Trophoblast cell (in vitro differentiated cells and primary cell): ENCODE data around the gene DCC.

Experiments
- DNase-seq, 2 donors: peaks; one replicate each; pipeline ENCODE4 v3.0.0-alpha.2; 2016
- H2AFZ ChIP-seq: 2 replicates; pipeline ENCODE4 v1.6.1; 2013; ENCODE audit warnings: low read length, moderate library complexity, mild to moderate bottlenecking; ENCODE audit not compliant: insufficient read depth, poor library complexity
- H2AK5ac ChIP-seq: 2 replicates; pipeline ENCODE4 v1.6.1; 2013; ENCODE audit warnings: mild to moderate bottlenecking, low read length
- H2BK120ac ChIP-seq: 2 replicates; pipeline ENCODE4 v1.6.1; 2013; ENCODE audit warnings: low read length, mild to moderate bottlenecking, moderate library complexity; ENCODE audit not compliant: insufficient read depth, poor library complexity
- H2BK12ac ChIP-seq: 2 replicates; pipeline ENCODE4 v1.6.1; 2013; ENCODE audit warnings: mild to moderate bottlenecking, low read length, moderate library complexity
- H2BK5ac ChIP-seq: 2 replicates; pipeline ENCODE4 v1.6.1; 2013; ENCODE audit warnings: low read length, low read depth, moderate library complexity, mild to moderate bottlenecking; ENCODE audit not compliant: poor library complexity
- H3K14ac ChIP-seq: 2 replicates; pipeline ENCODE4 v1.6.1; 2013; ENCODE audit warnings: mild to moderate bottlenecking, low read length
- H3K18ac ChIP-seq: 2 replicates; pipeline ENCODE4 v1.6.1; 2013; ENCODE audit warnings: mild to moderate bottlenecking, low read length
- H3K23ac ChIP-seq: 2 replicates; pipeline ENCODE4 v1.6.1; 2013; ENCODE audit warnings: low read length
- H3K27ac ChIP-seq: 2 replicates; pipeline ENCODE4 v1.5.1; 2013; ENCODE audit warnings: low read depth, mild to moderate bottlenecking, inconsistent platforms, low read length, moderate library complexity
- H3K27me3 ChIP-seq: 2 replicates; pipeline ENCODE4 v1.6.1; 2013; ENCODE audit warnings: inconsistent platforms, mild to moderate bottlenecking, low read length, moderate library complexity; ENCODE audit not compliant: insufficient read depth
- H3K36me3 ChIP-seq, 2 experiments: 1 replicate in 1 of 2; 2 replicates in 1 of 2; pipeline ENCODE4 v1.6.1; 2013; ENCODE audit warnings: low read length in 2 of 2, mild to moderate bottlenecking in 2 of 2, moderate library complexity in 1 of 2; ENCODE audit not compliant: insufficient read depth in 2 of 2, control insufficient read depth in 1 of 2
- H3K4ac ChIP-seq: 2 replicates; pipeline ENCODE4 v1.6.1; 2013; ENCODE audit warnings: low read depth, mild to moderate bottlenecking, low read length, moderate library complexity
- H3K4me1 ChIP-seq, 2 experiments: 1 replicate in 1 of 2; 2 replicates in 1 of 2; pipeline ENCODE4 v1.6.1; 2013; ENCODE audit warnings: low read length in 2 of 2, mild to moderate bottlenecking in 2 of 2, moderate library complexity in 1 of 2; ENCODE audit not compliant: insufficient read depth in 2 of 2, control insufficient read depth in 1 of 2
- H3K4me2 ChIP-seq: 2 replicates; pipeline ENCODE4 v1.6.1; 2013; ENCODE audit warnings: inconsistent platforms, mild to moderate bottlenecking, low read length, moderate library complexity
- H3K4me3 ChIP-seq: 2 replicates; pipeline ENCODE4 v1.5.1; 2013; ENCODE audit warnings: mild to moderate bottlenecking, low read depth, low read length, inconsistent platforms
- H3K79me1 ChIP-seq: one replicate; pipeline ENCODE4 v1.6.1; 2013; ENCODE audit warnings: low read length
- H3K79me2 ChIP-seq: 2 replicates; pipeline ENCODE4 v1.6.1; 2013; ENCODE audit warnings: low read length, mild to moderate bottlenecking; ENCODE audit not compliant: control insufficient read depth, insufficient read depth, poor library complexity
- H3K9ac ChIP-seq: 2 replicates; pipeline ENCODE4 v1.6.1; 2013; ENCODE audit warnings: mild to moderate bottlenecking, low read length
- H3K9me3 ChIP-seq: 2 replicates; pipeline ENCODE4 v1.6.1; 2013; ENCODE audit warnings: low read depth, mild to moderate bottlenecking, control low read depth, inconsistent platforms, low read length; ENCODE audit not compliant: insufficient read depth
- H4K12ac ChIP-seq: 2 replicates; pipeline ENCODE4 v1.6.1; 2013; ENCODE audit warnings: low read depth, mild to moderate bottlenecking, low read length, moderate library complexity
- H4K8ac ChIP-seq: 2 replicates; pipeline ENCODE4 v1.6.1; 2013; ENCODE audit warnings: low read depth, mild to moderate bottlenecking, low read length, moderate library complexity
- H4K91ac ChIP-seq: one replicate; pipeline ENCODE4 v1.6.1; 2013; ENCODE audit warnings: low read depth, mild to moderate bottlenecking, low read length, moderate library complexity
- WGBS: extraction: QIAGEN DNeasy Blood & Tissue Kit; methylation state at CpG from one replicate; pipeline ENCODE4 v1.1.7; 2013; ENCODE audit warnings: missing lambda C conversion rate; ENCODE audit not compliant: insufficient read length, insufficient coverage; ENCODE audit errors: extremely low coverage; 5-methylcytosine and 5-hydroxymethylcytosine counted together

Gene DCC

DNA sequence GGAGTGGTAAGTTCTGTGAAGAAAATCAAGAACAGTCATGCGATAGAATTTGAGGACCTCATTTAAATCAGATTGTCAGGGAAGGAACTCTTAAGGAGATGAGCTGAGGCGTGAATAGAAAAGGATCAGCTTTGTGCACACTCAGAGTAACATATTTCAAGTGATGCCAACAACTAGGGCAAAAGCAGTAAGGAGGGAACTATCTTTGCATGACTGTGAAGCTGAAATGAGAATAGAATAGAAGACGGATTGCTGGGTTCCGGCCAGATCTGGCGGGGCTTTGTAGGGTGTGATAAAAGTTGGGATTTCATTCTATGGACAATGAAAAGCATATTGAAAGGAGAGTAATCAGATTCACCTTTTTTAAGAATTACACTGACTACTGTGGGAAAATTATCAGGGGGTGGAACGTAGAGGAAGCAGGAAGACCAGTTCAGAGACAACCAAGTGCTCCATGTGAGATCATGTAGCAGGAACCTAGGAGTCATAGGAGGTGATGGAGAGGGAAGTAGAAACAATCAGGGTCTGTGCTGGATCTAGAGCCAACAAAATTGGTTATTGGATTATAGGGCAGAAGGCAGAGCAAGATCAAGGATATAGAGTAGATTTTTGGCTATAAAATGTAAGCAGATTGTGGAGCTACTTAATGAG is 884.3 kb downstream of the DCC start:
- Histone ChIP-seq H3K4ac (no peak overlapping the region), H2BK5ac (no peak overlapping the region), H3K14ac (no peak overlapping the region), H3K4me1 (no peaks in the 10 kb centered on the region), H3K27ac (no peak overlapping the region), H3K23ac (no peak overlapping the region), H3K4me2 (no peak overlapping the region), H4K8ac (no peak overlapping the region), H3K36me3 (no peaks in the 10 kb centered on the region), H4K12ac (no peak overlapping the region), H2BK12ac (no peak overlapping the region), H3K79me1 (no peaks in the 10 kb centered on the region), H3K27me3 (no peaks in the 10 kb centered on the region), H2AFZ (no peak overlapping the region), H3K4me3 (no peak overlapping the region), H3K18ac (no peak overlapping the region), H3K79me2 (no peaks in the 10 kb centered on the region), H3K9ac (no peak overlapping the region), H3K9me3 (no peaks in the 10 kb centered on the region), H2AK5ac (no peak overlapping the region), H4K91ac (no peak overlapping the region), H2BK120ac (no peak overlapping the region)
- no peak for DNase-seq
- WGBS: no CpG with 5 or more reads among the region's 6 CpGs

DNA sequence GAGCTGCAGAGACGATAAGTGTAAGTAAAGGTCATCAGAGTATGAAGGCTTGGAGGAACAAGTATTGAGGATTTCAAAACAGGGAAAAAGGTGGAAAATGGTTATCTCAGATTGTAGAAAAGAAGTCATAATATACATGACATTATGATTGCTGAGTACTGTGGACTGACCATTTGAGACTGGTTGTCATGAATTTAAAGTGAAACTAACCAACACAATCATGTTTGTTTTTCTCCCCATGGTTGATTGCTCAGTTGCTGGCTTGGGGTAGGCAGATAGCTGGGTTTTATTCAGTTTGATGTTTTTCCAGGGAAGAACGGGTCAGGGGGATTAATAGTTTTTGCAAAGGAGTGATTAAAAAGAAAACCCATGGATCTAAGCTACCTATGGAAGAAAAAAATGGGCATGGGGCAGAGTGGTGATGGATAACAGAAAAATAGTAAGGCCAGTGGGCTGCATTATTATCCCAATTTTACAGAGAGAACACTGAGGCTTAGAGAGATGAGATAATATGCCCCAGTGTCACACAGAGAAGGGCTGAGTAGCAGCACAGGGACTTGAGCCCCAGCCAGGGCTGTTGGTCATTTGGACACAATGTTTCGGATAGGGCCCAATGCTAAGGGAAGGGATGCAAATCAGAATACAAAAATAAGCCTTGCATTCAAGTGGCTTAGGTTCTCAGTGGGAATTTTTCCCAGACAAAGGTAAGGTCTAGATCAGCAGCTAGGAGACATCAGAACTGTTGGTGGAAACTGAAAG is 885.7 kb downstream of the DCC start:
- Histone ChIP-seq H4K8ac (no peak overlapping the region), H4K91ac (no peak overlapping the region), H3K36me3 (no peaks in the 10 kb centered on the region)

DNA sequence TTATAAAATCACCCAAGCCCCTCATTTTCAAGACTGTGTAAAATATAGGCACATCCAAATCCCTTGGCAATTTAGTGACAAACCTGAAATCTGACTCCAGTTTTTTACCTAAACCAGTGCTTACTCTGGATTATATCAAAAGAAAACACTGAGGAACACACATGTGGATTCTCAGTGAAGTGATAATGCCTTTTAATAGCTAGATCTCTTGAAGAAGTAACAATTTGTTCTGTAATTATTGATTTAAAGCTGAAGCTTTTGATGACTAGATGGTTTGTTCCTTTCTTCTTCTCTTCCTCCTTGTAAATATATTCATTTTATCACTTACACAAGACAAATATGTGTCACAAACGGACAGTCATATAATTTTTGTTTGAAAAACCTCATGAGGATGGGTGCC is 894.6 kb downstream of the DCC start:
- Histone ChIP-seq H3K9ac (no peak overlapping the region), H3K27me3 (no peaks in the 10 kb centered on the region), H4K12ac (no peak overlapping the region), H2BK5ac (no peak overlapping the region), H4K91ac (no peak overlapping the region), H3K23ac (no peak overlapping the region), H2BK120ac (no peak overlapping the region), H3K4me2 (no peak overlapping the region), H3K4me3 (no peak overlapping the region), H3K4ac (no peak overlapping the region), H2BK12ac (no peak overlapping the region), H2AFZ (no peak overlapping the region), H2AK5ac (no peak overlapping the region), H3K36me3 (no peaks in the 10 kb centered on the region), H3K14ac (no peak overlapping the region), H3K79me2 (no peaks in the 10 kb centered on the region), H3K18ac (no peak overlapping the region), H3K79me1 (no peaks in the 10 kb centered on the region), H4K8ac (no peak overlapping the region), H3K4me1 (no peaks in the 10 kb centered on the region), H3K9me3 (no peaks in the 10 kb centered on the region), H3K27ac (no peak overlapping the region)
- DNase-seq: no peak
- no CpG with 5 or more reads among the region's 1 CpG for WGBS

More for the DNA sequence above, 885.7 kb downstream of the DCC start:
- Histone ChIP-seq H3K14ac (no peak overlapping the region), H3K79me1 (no peaks in the 10 kb centered on the region), H4K12ac (no peak overlapping the region), H3K4ac (no peak overlapping the region), H2AFZ (no peak overlapping the region), H3K4me1 (no peaks in the 10 kb centered on the region), H2AK5ac (no peak overlapping the region), H3K4me2 (no peak overlapping the region), H3K27ac (no peak overlapping the region), H2BK120ac (no peak overlapping the region), H3K27me3 (no peaks in the 10 kb centered on the region), H2BK5ac (no peak overlapping the region), H3K79me2 (no peaks in the 10 kb centered on the region), H3K18ac (no peak overlapping the region), H3K9me3 (no peaks in the 10 kb centered on the region), H3K4me3 (no peak overlapping the region), H3K9ac (no peak overlapping the region), H3K23ac (no peak overlapping the region), H2BK12ac (no peak overlapping the region)
- DNase-seq: no peak
- no CpG with 5 or more reads among the region's 3 CpGs for WGBS

DNA sequence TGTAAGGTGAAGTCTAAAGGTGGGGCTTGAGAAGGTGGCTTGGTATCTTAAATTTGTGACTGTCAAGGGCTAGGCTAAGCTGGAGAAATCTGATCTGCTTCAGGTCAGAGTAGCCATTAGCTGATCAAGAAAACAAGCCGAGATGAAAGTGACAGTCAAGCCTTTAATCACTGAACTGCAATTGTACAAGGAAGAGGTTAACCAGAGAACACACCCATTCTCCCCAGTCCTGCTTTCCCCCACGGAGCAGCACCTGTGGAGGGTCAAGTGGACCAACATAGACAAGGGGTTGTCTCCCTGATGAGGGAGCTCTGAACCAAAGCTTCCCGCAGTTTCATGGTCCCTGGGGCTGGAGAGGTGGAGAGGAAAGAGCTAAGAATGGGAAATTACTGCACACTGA is 901.2 kb downstream of the DCC start:
- Histone ChIP-seq H3K4ac (no peak overlapping the region), H3K14ac (no peak overlapping the region), H4K8ac (no peak overlapping the region), H3K27ac (no peak overlapping the region), H2AFZ (no peak overlapping the region), H3K4me3 (no peak overlapping the region), H3K4me2 (no peak overlapping the region), H3K9ac (peak overlapping the region; percentile 23), H3K27me3 (no peaks in the 10 kb centered on the region), H3K79me2 (no peaks in the 10 kb centered on the region), H2BK5ac (no peak overlapping the region), H4K91ac (no peak overlapping the region), H3K36me3 (no peaks in the 10 kb centered on the region), H2AK5ac (no peak overlapping the region), H3K9me3 (peaks cover 2% of the 10 kb centered on the region), H3K23ac (no peak overlapping the region), H3K79me1 (no peaks in the 10 kb centered on the region), H2BK120ac (no peak overlapping the region), H3K4me1 (no peaks in the 10 kb centered on the region), H2BK12ac (no peak overlapping the region), H3K18ac (no peak overlapping the region), H4K12ac (no peak overlapping the region)
- no peak for DNase-seq
- WGBS: no CpG with 5 or more reads among the region's 3 CpGs
